Measurements from ENCODE around the gene YIPF4. TPM values are rescaled to one million over a fixed set of nuclear protein-coding genes. Genes with fewer than 3 reads are reported as not detected.
"Not testable (repeated sequence)": the region's sequence is repeated elsewhere in the genome, so short reads cannot be mapped to it uniquely, and the experiment has no call there.

YIPF4 gene
- total RNA-seq, 1 donor from 2014 or later, result 70.1 TPM

GRCh38 chr2:32360416-32360815, 82.7 kb downstream of the YIPF4 start:
- Histone ChIP-seq H3K4me1 (peaks cover 62% of the 10 kb centered on the region), H3K36me3 (no peaks in the 10 kb centered on the region), H3K9me3 (replicated peaks) (no peaks in the 10 kb centered on the region), H3K27me3 (ENCODE audit: low read depth) (no peaks in the 10 kb centered on the region), H3K4me3 (no peak overlapping the region), H3K27ac (replicated peaks) (no peak overlapping the region)
- no peak for TF ChIP-seq CTCF (IDR thresholded peaks at IDR 0.05; ENCODE audit: borderline replicate concordance)
- intact Hi-C loops (cut with micrococcal nuclease), result no loop called here
- no peak for DNase-seq

- intact Hi-C loops (cut with micrococcal nuclease), result not testable (repeated sequence)
Measured at GRCh38 chr2:32362997-32363396, 85.3 kb downstream of the YIPF4 start.

GRCh38 chr2:32363597-32363996, 85.9 kb downstream of the YIPF4 start:
- Histone ChIP-seq H3K27me3 (ENCODE audit: low read depth) (no peaks in the 10 kb centered on the region), H3K4me3 (no peak overlapping the region), H3K36me3 (no peaks in the 10 kb centered on the region), H3K27ac (replicated peaks) (no peak overlapping the region), H3K4me1 (peaks cover 69% of the 10 kb centered on the region), H3K9me3 (replicated peaks) (no peaks in the 10 kb centered on the region)
- DNase-seq, result no peak
- intact Hi-C loops (cut with micrococcal nuclease), result no loop called here
- TF ChIP-seq CTCF (IDR thresholded peaks at IDR 0.05; ENCODE audit: borderline replicate concordance), result no peak

More at GRCh38 chr2:32362997-32363396, 85.3 kb downstream of the YIPF4 start:
- H3K4me3 ChIP-seq; H3K27ac ChIP-seq (replicated peaks); H3K36me3 ChIP-seq; DNase-seq; H3K9me3 ChIP-seq (replicated peaks); H3K27me3 ChIP-seq (ENCODE audit: low read depth): not testable (repeated sequence)
- peaks cover 69% of the 10 kb centered on the region for H3K4me1 ChIP-seq

GRCh38 chr2:32364290-32364689, 86.6 kb downstream of the YIPF4 start:
- H3K36me3 ChIP-seq; H3K9me3 ChIP-seq (replicated peaks); DNase-seq; H3K27me3 ChIP-seq (ENCODE audit: low read depth); H3K27ac ChIP-seq (replicated peaks); H3K4me3 ChIP-seq; intact Hi-C loops (cut with micrococcal nuclease): not testable (repeated sequence)
- H3K4me1 ChIP-seq, result peaks cover 69% of the 10 kb centered on the region

GRCh38 chr2:32365679-32366078, 88.0 kb downstream of the YIPF4 start:
- H3K4me3 ChIP-seq; DNase-seq; H3K36me3 ChIP-seq; intact Hi-C loops (cut with micrococcal nuclease); H3K9me3 ChIP-seq (replicated peaks); H3K27ac ChIP-seq (replicated peaks); H3K27me3 ChIP-seq (ENCODE audit: low read depth): not testable (repeated sequence)
- H3K4me1 ChIP-seq, result peaks cover 58% of the 10 kb centered on the region

Other genes with a start within 250 kb of the YIPF4 start
- gene DPY30, start 238.1 kb upstream of the YIPF4 start, total RNA-seq, result 37.5 TPM
- gene SPAST, start 214.3 kb upstream of the YIPF4 start, total RNA-seq, result 8.7 TPM
- 13.4 TPM for gene SLC30A6, start 112.0 kb upstream of the YIPF4 start, total RNA-seq
- 0.96 TPM for gene NLRC4, start 13.0 kb upstream of the YIPF4 start, total RNA-seq
- gene BIRC6, start 79.1 kb downstream of the YIPF4 start, total RNA-seq, result 32.7 TPM

All from left ventricle myocardium inferior (tissue), 1 donor.